Measurements from ENCODE around the gene IGSF3. TPM values are rescaled to one million over a fixed set of nuclear protein-coding genes. Genes with fewer than 3 reads are reported as not detected.

Gene IGSF3
- total and polyA plus RNA-seq, 2 donors (not counting 1 experiment from before 2014, with no cell fraction given) = under 0.01 to 0.02 TPM

- H3K27ac ChIP-seq (ENCODE audit: insufficient read depth, low read length) = no peak overlapping the region
- H3K79me2 ChIP-seq (ENCODE audit: control insufficient read depth, insufficient read depth, low read length) = no peaks in the 10 kb centered on the region
- H3K9ac ChIP-seq (ENCODE audit: insufficient read depth, low read length) = no peak overlapping the region
- H4K20me1 ChIP-seq (ENCODE audit: control insufficient read depth, extremely low read depth, insufficient read depth, low read length) = no peaks in the 10 kb centered on the region
- H3K4me3 ChIP-seq (replicated peaks in 1 of 4; ENCODE audit: control extremely low read depth in 1 of 4, insufficient read depth in 1 of 4, low read depth in 3 of 4, low read length in 4 of 4) = no peak overlapping the region
- no peaks in the 10 kb centered on the region for H3K4me1 ChIP-seq (ENCODE audit: control insufficient read depth, extremely low read depth, insufficient read depth, low read length)
- H2AFZ ChIP-seq (ENCODE audit: low read length) = no peak overlapping the region
- no peak for DNase-seq (ENCODE audit: low read depth in 2 of 2)
- TF ChIP-seq EZH2 (IDR thresholded peaks at IDR 0.05; ENCODE audit: low read length, missing control alignments) = no peak
- TF ChIP-seq CTCF (conservative IDR thresholded peaks at IDR 0.05 in 1 of 2, IDR thresholded peaks at IDR 0.05 in 1 of 2; ENCODE audit: low read depth in 1 of 2, low read length in 2 of 2) = no peak
- no peak overlapping the region for H3K4me2 ChIP-seq (ENCODE audit: extremely low read depth, insufficient read depth, low read length)
- H3K36me3 ChIP-seq (ENCODE audit: control insufficient read depth, insufficient read depth, low read length) = no peaks in the 10 kb centered on the region
- H3K27me3 ChIP-seq (ENCODE audit: control insufficient read depth, insufficient read depth, low read length) = no peaks in the 10 kb centered on the region
- H3K9me3 ChIP-seq (ENCODE audit: control insufficient read depth, insufficient read depth, low read depth, low read length) = no peaks in the 10 kb centered on the region
Measured at GRCh38 chr1:116710420-116711262, 43.1 kb upstream of the IGSF3 start.

GRCh38 chr1:116709666-116710167 is 42.2 kb upstream of the IGSF3 start:
- no peaks in the 10 kb centered on the region for H3K27me3 ChIP-seq (ENCODE audit: control insufficient read depth, insufficient read depth, low read length)
- H3K79me2 ChIP-seq (ENCODE audit: control insufficient read depth, insufficient read depth, low read length) = no peaks in the 10 kb centered on the region
- no peaks in the 10 kb centered on the region for H3K9me3 ChIP-seq (ENCODE audit: control insufficient read depth, insufficient read depth, low read depth, low read length)
- TF ChIP-seq CTCF (conservative IDR thresholded peaks at IDR 0.05 in 1 of 2, IDR thresholded peaks at IDR 0.05 in 1 of 2; ENCODE audit: low read depth in 1 of 2, low read length in 2 of 2) = no peak
- no peaks in the 10 kb centered on the region for H4K20me1 ChIP-seq (ENCODE audit: control insufficient read depth, extremely low read depth, insufficient read depth, low read length)
- no peak overlapping the region for H3K4me2 ChIP-seq (ENCODE audit: extremely low read depth, insufficient read depth, low read length)
- no peaks in the 10 kb centered on the region for H3K36me3 ChIP-seq (ENCODE audit: control insufficient read depth, insufficient read depth, low read length)
- DNase-seq (ENCODE audit: low read depth in 2 of 2) = no peak
- no peak overlapping the region for H3K27ac ChIP-seq (ENCODE audit: insufficient read depth, low read length)
- H2AFZ ChIP-seq (ENCODE audit: low read length) = no peak overlapping the region
- no peak overlapping the region for H3K9ac ChIP-seq (ENCODE audit: insufficient read depth, low read length)
- H3K4me1 ChIP-seq (ENCODE audit: control insufficient read depth, extremely low read depth, insufficient read depth, low read length) = no peaks in the 10 kb centered on the region
- H3K4me3 ChIP-seq (replicated peaks in 1 of 4; ENCODE audit: control extremely low read depth in 1 of 4, insufficient read depth in 1 of 4, low read depth in 3 of 4, low read length in 4 of 4) = no peak overlapping the region

- Histone ChIP-seq H3K27ac (ENCODE audit: insufficient read depth, low read length) (no peak overlapping the region), H4K20me1 (ENCODE audit: control insufficient read depth, extremely low read depth, insufficient read depth, low read length) (no peaks in the 10 kb centered on the region), H3K79me2 (ENCODE audit: control insufficient read depth, insufficient read depth, low read length) (no peaks in the 10 kb centered on the region), H3K9me3 (ENCODE audit: control insufficient read depth, insufficient read depth, low read depth, low read length) (no peaks in the 10 kb centered on the region), H3K4me2 (ENCODE audit: extremely low read depth, insufficient read depth, low read length) (no peak overlapping the region), H3K36me3 (ENCODE audit: control insufficient read depth, insufficient read depth, low read length) (no peaks in the 10 kb centered on the region), H3K9ac (ENCODE audit: insufficient read depth, low read length) (no peak overlapping the region), H3K4me3 (replicated peaks in 1 of 4; ENCODE audit: control extremely low read depth in 1 of 4, insufficient read depth in 1 of 4, low read depth in 3 of 4, low read length in 4 of 4) (no peak overlapping the region), H3K27me3 (ENCODE audit: control insufficient read depth, insufficient read depth, low read length) (no peaks in the 10 kb centered on the region), H2AFZ (ENCODE audit: low read length) (no peak overlapping the region), H3K4me1 (ENCODE audit: control insufficient read depth, extremely low read depth, insufficient read depth, low read length) (no peaks in the 10 kb centered on the region)
- TF ChIP-seq EZH2 (IDR thresholded peaks at IDR 0.05; ENCODE audit: low read length, missing control alignments) = no peak
- no peak for DNase-seq (ENCODE audit: low read depth in 2 of 2)
Measured at GRCh38 chr1:116708255-116708900, 40.8 kb upstream of the IGSF3 start.
